ENCODE measurements around the gene ITPR1.

GRCh38 chr3:4885316-4885715 is 392.2 kb downstream of the ITPR1 start:
- no peak for TF ChIP-seq TAF1 (IDR thresholded peaks at IDR 0.05; ENCODE audit: borderline replicate concordance, insufficient read depth, low read length)
- TF ChIP-seq, protein P1, sequence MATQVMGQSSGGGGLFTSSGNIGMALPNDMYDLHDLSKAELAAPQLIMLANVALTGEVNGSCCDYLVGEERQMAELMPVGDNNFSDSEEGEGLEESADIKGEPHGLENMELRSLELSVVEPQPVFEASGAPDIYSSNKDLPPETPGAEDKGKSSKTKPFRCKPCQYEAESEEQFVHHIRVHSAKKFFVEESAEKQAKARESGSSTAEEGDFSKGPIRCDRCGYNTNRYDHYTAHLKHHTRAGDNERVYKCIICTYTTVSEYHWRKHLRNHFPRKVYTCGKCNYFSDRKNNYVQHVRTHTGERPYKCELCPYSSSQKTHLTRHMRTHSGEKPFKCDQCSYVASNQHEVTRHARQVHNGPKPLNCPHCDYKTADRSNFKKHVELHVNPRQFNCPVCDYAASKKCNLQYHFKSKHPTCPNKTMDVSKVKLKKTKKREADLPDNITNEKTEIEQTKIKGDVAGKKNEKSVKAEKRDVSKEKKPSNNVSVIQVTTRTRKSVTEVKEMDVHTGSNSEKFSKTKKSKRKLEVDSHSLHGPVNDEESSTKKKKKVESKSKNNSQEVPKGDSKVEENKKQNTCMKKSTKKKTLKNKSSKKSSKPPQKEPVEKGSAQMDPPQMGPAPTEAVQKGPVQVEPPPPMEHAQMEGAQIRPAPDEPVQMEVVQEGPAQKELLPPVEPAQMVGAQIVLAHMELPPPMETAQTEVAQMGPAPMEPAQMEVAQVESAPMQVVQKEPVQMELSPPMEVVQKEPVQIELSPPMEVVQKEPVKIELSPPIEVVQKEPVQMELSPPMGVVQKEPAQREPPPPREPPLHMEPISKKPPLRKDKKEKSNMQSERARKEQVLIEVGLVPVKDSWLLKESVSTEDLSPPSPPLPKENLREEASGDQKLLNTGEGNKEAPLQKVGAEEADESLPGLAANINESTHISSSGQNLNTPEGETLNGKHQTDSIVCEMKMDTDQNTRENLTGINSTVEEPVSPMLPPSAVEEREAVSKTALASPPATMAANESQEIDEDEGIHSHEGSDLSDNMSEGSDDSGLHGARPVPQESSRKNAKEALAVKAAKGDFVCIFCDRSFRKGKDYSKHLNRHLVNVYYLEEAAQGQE (IDR thresholded peaks at IDR 0.05; ENCODE audit: insufficient read depth in 1 of 2, low read depth in 2 of 2, low read length in 2 of 2), result no peak
- no peak for TF ChIP-seq POLR2AphosphoS5 (IDR thresholded peaks at IDR 0.05; ENCODE audit: low read depth, low read length)

Measured in PFSK-1 (cell line).